EH (cell line): Measurements from ENCODE around the gene SUPT4H1.
"Not testable (repeated sequence)": the region's sequence is repeated elsewhere in the genome, so short reads cannot be mapped to it uniquely, and the experiment has no call there.

ENCODE experiments used
- DNase-seq: peaks from one replicate; pipeline ENCODE4 v3.0.0-alpha.2; 2015; ENCODE audit warnings: low read depth

The SUPT4H1 gene

DNA sequence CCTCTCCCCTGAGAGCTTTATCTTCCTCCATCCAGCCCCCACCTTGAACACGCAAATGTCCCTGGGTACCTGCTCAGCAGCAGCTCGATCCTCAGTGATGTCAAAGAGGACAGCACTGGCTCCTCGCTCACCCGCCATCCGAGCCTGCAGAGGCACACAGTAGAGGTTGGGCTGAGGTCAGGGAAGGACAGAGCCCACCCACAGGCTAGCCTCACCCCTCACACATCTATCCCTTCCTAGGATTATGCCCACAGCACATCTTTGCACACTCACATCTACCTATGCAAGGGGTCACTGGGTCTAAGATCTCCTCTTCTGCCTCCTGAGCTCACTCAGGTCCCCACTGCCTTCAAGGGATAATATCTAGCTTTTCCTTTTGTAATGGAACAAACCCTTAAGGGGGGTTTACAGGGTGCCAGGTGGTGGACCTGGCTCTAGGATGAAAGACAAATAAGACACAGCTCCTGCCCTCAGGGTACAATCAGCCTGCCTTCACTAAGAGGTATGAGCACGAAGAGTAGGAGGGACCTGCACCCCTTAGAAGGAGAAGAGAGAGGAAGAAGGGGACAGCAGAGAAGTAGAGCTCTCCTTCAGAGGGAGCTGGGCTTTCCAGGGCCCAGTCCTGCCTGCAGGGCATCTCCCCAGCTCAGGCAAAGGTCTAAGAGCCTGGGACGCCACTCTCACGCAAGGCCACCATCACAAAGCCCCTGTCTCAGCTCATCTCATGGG, 11.6 kb upstream of the SUPT4H1 start:
- no peak for DNase-seq

DNA sequence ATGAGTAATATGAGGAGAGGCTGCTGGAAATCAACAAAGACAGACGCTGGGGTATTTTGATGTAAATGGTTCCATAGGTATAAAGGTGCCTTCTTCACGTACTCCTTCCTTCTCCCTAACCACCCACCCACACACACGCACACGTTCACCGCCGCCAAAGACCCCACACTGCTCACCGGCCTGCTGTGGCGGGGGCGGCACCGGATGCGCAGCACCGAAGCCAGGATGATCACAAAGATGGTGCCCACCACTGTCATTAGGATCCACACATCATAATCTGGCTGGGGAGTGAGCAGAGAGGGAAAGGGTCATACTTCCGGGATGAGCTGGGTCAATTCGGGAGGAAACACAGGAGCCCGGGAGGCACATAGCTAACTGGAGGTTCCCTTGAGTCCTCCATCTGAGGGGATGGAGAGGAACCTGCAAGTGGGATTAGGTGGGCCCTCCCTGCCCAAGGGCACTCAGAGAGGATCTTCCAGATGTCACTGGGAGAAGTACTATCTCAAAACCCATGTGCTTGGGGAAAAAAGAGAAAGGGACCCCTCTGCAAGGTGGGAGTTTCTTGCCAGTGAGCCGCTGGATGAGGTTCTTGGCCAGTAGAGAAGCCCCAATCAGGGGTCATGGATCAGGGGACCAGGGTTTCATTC, 10.5 kb upstream of the SUPT4H1 start:
- no peak for DNase-seq

DNA sequence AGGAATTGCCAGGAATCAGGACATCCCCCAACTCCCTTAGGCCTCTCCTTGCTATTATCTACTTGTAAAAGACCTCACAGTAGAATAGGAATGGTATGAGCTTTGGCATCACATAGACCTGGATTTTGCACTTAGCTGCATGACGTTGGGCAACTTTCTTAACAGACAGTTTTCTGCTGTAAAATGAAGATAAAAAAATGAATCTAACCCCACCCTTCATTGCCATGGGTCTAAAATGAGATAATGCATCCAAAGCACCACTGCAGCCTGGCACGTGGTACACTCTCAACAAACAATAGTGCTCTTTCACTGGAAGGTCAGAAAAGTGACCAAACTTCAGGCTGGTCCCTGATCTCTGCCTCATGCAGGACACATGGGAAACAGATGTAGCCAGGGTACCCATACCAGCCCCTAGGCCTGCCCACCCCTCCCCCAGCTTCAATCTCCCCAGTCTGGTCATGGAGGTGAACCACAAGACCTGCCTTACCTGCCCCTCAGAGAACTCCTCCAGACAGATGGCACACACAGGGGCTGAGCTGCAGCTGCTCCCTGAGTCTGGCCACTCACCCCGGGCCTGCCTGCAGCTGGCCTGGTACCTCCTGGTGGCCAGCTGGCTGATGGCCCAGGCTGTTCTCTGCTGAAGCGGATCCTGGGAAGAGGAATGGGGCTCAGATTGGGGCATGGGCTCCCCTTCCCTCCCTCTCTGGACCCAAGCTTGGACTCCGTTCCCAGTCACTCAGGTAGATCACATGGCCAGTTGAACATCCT, 8.5 kb upstream of the SUPT4H1 start:
- no peak for DNase-seq

DNA sequence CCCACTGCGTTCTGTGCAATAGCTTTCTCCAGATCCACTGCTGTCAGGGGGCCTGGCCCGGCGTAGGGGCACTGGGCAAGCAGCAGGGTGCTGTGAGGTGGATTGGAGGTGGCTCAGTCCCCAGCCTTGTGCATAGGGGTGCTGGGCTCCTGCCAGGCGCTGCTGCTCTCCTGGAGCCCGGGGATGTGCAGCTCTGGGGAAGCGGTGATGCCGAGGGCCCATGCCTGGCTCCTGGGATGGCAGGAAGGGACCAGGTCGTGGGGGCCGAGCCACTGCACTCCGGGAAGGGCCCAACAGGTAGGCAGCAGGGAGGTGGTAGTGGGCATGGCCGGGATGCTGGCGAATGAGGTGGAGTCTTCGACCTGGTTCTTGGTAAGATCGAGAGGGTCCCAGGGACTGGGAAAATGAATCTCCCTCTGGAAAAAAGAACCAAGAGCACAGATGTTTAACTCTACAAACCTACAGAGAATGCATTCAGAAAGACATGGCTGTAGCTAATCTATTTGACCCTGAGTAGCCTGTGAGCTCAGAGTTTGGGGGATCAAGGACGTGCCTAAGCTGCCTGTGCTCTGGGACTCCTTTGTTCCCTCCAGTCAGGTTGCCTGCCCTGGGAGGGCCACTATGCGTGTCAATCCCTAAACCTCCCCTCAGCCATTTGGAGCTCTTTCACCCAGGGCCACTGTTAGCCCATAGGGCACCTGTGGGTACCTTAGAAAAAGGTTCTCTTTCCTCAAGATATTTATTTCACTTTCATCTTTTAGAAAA, 6.6 kb upstream of the SUPT4H1 start:
- no peak for DNase-seq

DNA sequence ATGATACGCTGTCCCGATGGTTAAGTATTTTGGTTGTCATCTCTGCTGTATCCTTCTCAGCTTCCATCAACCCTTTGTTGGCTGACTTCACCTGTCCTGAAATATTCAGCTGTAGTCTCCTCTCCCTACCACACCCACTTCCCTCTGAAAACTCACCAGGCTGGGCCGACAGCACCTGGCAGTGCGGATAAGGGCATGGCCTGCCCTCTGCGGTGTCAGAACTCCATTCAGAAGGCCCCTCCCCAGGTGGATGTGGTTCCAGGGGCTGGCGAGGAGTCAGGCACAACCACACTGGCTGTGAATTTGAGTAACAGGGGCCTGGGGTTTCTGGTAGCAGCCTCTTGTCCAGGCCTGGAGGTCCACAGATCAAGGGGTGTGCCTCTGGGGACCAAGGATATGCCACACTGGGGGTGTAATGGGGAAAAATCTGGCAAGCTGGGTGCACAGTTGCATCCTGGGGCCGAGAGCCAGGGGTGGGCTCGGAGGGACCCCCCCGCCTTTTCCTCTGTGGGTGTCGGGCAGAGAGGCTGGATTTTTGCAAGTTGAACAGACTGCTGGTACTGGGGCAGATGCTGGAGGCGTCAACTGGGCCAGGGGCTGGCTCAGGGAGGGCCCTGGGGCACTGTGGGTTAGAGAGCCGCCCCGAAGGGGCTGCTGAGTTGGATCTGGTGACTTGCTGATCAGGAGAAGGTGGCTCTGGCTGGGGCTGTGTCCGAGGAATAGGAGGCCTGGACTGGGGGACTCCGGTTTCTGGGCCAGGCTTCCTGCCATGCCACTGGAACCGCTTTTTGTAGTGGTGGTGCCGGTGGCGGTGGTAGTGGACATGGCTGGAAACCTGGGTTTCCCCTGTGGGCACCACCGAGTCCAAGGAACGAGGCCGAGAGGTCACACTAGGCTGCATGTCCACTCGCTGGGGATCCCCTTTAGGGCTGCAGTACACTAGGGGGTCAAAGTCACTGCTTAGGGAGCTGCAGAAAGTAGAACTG, 5.6 kb upstream of the SUPT4H1 start:
- no peak for DNase-seq

DNA sequence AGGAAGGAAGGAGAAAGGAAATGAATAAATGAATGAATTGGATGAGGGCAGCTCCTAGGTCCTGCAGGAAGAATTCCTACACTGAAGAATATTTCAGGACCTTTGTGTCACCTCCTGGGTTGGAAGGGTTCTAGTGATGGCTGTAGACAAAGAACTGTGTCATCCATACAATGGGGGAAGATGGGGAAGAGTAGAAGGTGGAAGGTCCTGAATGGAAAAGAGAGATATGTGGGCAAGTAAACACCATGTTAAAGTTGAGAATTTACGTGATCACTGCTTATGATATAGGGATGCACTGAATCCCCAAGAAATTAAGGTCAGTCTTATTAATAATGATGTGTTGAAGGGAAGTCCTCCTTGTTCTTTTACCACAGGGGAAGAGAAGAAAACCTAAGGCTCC, 4.2 kb upstream of the SUPT4H1 start:
- no peak for DNase-seq

DNA sequence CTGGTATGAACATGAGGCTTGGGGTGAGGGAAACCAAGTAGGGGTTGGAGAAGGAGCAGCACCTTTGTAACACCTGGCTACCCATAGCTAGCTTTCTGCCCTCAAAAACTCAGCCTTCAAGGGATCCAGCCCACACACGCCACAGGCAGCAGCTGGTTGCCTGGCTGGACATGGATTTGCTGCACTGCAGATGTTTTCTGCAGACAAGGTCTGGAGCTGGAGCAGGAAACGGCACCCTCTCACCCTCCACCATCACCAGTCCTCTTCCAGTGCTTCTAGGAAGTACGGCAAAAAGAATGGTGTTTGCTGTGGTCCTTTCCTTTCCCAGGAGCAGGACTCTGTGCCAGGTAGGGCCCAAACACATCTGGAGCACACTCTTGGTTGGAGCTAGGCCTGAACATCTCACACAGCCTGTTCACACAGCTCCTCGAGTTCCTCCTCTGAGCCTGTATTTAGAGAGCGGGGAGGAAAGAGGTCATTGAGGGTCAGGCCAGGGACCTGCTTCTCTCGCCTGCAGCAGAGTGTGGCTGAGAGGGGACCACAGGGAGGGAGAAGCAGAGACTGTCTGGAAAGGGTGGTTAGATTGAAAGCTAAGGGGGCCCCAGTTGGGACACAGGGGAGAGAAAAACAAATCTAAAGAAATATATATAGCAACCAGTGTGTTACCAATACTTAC, 2.7 kb upstream of the SUPT4H1 start:
- DNase-seq = no peak

DNA sequence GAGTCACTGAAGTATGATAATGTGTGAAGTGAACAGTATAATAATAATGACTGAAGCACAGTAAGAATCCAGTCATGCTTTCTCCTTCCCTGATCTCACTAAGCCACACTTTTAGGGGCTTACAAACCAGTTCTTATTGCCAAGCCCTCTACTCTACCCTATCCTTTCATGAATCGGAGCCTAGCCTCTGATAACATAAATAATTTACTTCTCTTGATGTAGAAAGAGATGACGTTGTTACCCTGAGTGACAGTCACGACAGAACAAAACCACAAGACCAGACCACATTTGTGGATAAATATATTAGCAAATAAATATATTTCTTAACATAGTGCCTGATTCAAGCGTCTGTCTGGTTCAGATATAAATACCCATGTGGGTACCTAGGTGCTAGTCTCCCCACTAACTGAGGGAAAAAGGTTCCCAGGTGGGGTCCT, 1.4 kb upstream of the SUPT4H1 start:
- no peak for DNase-seq

DNA sequence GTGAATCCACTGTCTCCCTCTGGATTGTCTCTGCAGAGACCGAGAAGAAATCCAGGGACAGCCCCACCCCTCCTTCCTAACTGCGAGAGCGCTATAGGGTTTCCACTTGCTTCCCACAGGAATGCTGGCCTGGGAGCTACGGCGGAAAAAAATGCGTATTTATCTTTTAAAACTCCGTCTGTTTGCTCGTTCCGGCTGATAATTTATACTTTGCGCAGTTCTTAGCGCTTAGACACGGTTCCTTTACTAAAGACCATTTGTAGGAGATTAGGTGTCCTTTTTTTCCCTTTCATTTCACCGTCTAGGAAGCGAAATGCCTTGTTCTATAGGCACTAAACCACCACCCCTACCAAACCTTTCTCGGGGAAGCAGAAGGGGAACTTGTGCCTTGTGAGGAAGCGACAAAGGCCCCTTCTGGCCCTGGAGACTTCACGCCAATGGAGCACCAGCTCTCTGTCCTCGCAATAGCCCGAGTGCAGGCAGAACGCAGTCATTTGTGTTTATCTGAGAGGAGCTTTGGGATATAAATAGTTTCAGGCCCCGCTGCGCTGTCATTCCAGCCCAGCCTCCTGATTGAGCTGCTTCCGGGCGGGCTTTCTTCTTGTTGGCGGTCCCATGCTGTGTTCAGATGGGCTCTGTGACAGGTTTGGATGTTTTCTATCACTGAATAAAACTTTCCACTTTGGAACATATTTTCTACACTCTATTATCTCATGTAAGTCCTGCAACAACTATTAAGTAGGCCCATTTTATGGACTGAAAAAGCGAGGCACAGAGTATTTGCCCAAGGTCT, 791 bp upstream of the SUPT4H1 start:
- DNase-seq = peak; percentile 66

DNA sequence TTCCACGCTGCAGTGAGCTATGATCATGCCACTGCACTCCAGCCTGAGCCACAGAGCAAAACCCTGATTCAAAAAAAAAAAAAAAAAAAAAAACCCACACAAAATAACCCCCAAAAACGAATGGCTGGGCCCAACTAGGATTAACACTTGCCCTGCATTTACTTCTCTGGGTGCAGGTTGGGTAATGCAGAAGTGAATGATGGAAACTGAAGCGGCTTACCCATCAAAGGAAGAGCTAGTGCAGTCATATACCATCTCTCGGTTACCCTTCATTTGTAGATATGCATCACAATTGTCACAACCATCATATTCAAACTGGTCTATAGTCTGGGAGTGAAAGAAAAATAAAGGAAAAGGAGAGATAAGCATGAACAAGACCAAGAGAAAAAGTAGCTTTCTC, 819 bp downstream of the SUPT4H1 start:
- no peak for DNase-seq

DNA sequence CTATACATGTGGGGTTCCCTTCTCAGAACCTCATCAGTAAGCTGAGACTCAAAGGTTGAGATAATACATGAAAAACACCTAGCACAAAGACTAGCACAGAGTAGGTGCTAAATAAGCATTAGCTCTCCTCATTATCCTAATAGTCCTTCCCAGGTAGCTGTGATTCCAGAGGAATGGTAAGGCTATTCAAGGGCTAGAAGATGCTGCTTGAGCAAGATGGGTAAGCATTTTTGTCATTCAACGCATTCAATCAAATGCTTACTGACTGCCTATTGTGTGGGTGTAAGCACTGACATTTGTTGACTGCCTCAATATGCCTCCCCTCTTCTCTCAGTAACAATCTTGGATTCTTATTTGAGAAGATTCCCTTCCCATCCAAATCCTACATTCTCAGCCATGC, 4.0 kb downstream of the SUPT4H1 start:
- no peak for DNase-seq

DNA sequence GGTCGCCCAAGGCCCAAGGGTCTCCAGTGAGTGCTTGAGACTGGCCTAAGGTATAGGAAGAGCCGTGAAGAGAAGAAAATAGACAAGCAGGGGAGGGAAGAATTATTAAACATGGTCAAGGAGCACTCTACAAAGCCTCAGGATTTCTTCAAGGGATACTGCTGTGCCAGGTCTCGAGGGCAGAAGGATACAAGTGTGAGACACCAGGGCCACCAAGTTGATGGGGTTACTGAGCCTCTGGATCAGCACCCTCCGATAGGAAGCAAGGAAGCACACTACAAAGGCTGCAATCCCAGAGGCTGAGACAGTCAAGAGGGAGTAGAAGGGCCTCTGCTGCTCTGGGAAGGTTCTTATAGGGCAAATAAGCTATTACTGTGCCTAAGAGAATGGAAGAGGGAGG, 6.5 kb downstream of the SUPT4H1 start:
- no peak for DNase-seq

DNA sequence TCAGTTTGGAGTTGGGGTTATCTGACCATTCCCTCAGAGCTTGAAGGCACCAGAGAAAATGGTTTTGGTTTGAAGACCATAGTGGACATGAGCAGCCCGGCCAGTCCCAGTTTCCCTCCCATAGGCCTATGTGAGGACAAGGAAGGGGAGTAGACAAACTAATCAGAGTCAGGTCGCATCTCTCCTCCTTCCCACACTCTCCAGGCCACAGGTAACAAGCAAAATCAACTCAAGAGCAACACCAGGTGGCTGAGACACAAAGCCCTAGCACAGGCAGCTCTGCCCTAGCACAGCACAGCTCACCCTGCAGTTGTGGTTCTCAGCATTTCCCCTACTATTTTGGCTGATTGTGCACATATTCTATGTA, 7.2 kb downstream of the SUPT4H1 start:
- DNase-seq = no peak

DNA sequence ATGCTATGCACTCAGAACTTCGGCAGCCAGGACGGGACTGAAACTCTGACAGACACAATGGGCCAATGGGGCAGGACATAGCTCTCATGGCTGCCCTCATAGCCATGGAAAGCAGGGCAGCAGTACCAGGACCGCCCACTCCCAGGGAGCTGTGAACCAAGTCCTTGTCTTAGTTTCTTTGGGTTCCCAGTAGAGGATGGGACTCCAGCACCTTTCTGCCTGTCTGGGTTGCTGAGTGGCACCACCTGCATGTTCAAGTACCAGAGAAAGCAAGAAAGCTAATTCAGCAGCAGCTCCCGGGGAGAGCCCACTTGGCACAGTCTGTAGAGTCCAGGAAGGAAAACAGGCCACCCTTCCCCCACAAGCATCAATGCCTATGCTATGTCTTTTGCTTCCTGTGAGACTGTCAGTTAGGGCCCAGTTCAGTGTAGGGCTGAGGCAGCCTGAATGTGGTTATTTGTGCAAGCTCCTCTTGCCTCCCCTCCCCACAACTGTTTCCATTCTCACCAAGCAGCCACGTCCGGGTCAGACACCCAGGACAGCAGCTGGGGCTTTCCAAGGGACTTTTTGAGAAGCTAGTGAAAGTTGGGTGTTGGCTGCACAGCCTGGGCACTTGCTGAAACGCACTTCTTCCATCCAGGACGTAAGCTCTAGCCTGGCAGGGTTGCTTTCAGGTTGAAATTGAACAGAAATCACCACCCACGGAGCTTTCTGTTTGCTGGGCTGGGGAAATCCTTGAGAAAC, 7.8 kb downstream of the SUPT4H1 start:
- DNase-seq = no peak

DNA sequence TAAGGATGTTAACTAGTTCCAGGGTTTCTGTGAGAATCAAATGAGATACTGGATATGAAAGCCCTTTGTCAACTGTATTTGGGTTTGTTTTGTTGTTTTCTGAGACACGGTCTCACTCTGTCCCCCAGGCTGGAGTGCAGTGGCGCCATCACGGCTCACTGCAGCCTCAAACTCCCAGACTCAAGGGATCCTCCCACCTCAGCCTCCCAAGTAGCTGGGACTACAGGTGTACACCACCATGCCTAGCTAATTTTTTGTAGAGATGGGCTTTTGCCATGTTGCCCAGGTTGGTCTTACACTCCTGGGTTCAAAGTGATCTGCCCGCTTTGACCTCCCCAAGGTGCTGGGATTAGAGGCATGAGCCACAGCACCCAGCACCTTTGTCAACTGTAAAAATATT, 8.9 kb downstream of the SUPT4H1 start:
- no peak for DNase-seq

DNA sequence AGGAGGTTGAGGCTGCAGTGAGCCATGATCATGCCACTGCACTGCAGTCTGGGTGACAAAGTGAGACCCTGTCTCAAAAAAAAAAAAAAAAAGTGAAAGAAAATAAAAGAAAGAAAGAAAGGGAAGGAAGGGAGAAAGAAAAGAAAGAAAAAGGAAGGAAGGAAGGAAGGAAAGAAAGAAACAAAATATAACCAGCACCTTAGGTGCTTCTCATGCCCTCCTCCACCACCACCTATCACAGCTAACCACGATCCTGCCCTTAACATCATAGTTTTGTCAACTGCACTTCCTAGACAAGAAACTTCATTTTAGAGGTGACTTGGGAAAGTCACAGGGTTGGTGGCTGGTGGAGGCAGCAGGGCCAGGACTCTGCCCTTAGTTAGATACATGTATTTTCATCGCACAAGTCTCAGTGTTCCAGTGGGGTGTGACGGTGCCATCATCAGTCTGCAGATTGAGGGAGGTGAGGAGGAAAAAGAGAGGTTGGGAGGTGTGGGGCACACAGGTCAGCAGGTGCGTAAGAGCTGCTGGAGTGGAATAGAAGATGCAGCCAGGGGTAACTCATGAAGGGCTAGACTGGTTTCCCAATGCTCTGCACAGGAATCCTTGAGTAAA, 10.0 kb downstream of the SUPT4H1 start:
- DNase-seq = no peak

DNA sequence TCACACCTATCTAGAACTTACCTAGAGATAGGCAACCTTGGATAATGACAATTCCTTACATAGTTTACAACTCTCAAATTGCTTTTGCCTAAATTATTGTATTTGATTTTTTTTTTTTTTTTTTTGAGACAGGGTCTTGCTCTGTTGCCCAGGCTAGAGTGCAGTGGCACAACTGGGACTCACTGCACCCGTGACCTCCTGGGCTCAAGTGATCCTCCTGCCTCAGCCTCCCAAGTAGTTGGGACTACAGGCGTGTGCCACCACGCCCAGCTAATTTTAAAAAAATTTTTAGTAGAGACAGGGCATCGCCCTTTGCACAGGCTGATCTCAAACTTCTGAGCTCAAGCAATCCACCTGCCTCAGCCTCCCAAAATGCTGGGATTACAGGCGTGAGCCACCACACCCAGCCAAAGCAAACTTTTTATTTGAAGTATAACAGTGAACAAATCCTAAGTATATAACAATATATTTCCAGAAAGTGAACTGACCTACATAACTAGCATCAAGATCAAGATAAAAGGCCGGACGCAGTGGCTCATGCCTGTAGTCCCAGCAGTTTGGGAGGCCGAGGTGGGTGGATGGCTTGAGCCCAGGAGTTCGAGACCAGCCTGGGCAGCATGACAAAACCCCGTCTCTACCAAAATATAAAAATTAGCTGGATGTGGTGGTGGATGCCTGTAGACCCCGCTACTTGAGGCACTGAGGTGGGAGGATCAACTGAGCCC, 10.7 kb downstream of the SUPT4H1 start:
- DNase-seq = not testable (repeated sequence)

DNA sequence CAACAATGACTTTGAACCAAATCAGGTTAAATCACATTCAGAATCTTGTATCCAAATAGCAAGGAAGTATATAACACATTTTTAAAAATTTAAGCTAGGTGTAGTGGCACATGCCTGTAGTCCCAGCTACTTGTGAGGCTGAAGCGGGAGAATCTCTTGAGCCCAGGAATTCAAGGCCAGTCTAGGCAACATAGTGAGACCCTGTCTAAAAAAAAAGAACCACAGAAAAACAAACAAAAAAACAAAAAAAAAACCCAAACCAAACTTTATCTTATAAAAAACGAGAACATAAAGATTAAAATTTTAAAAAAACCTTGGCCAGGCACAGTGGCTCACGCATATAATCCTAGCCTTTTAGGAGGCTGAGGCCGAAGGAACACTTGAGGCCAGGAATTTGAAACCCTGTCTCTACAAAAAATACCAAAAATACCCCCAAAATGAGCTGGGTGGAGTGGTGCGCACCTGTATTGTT, 11.6 kb downstream of the SUPT4H1 start:
- no peak for DNase-seq
